MM.1S (cell line): ENCODE data around the gene CD47.

Experiments used
- DNase-seq: peaks from one replicate; pipeline ENCODE4 v3.0.0-alpha.2; 2015
- H2AFZ ChIP-seq: fragments of 300-600 bp; sonication (generic); 2 replicates; pipeline ENCODE4 v1.6.0; 2016; ENCODE audit warnings: antibody characterized with exemption, low read length
- H3F3A ChIP-seq: fragments of 300-600 bp; sonication (generic); 2 replicates; pipeline ENCODE4 v1.6.1; 2016; ENCODE audit warnings: mild to moderate bottlenecking, antibody characterized with exemption, low read length, moderate library complexity, mixed read lengths; ENCODE audit not compliant: insufficient read depth
- H3K27ac ChIP-seq: fragments of 300-600 bp; sonication (generic); 2 replicates; pipeline ENCODE4 v1.5.1; 2016; ENCODE audit warnings: mild to moderate bottlenecking, low read length
- H3K27me3 ChIP-seq: fragments of 300-600 bp; sonication (generic); replicated peaks from 2 replicates; pipeline ENCODE4 v1.6.0; 2016; ENCODE audit warnings: low read length; ENCODE audit not compliant: insufficient read depth
- H3K36me3 ChIP-seq: fragments of 300-600 bp; sonication (generic); replicated peaks from 2 replicates; pipeline ENCODE4 v1.6.1; 2016; ENCODE audit warnings: mild to moderate bottlenecking, low read length, mixed read lengths; ENCODE audit not compliant: insufficient read depth
- H3K4me1 ChIP-seq: fragments of 300-600 bp; sonication (generic); 2 replicates; pipeline ENCODE4 v1.6.1; 2016; ENCODE audit warnings: low read length, mixed read lengths
- H3K4me2 ChIP-seq: fragments of 300-600 bp; sonication (generic); 2 replicates; pipeline ENCODE4 v1.6.0; 2016; ENCODE audit warnings: low read depth, low read length
- H3K4me3 ChIP-seq: fragments of 300-600 bp; sonication (generic); 2 replicates; pipeline ENCODE4 v1.5.1; 2016; ENCODE audit warnings: low read length, mixed read lengths
- H3K79me2 ChIP-seq: fragments of 300-600 bp; sonication (generic); 2 replicates; pipeline ENCODE4 v1.6.1; 2016; ENCODE audit warnings: mixed run types, low read length, mixed read lengths
- H3K9ac ChIP-seq: fragments of 300-600 bp; sonication (generic); 2 replicates; pipeline ENCODE4 v1.6.1; 2016; ENCODE audit warnings: low read length, mixed read lengths
- H3K9me2 ChIP-seq: fragments of 300-600 bp; sonication (generic); replicated peaks from 2 replicates; pipeline ENCODE4 v1.6.1; 2016; ENCODE audit warnings: mild to moderate bottlenecking, low read length, mixed read lengths; ENCODE audit not compliant: insufficient read depth
- H3K9me3 ChIP-seq: fragments of 300-600 bp; sonication (generic); replicated peaks from 2 replicates; pipeline ENCODE4 v1.6.1; 2016; ENCODE audit warnings: mild to moderate bottlenecking, low read length, mixed read lengths; ENCODE audit not compliant: insufficient read depth
- H4K20me1 ChIP-seq: fragments of 300-600 bp; sonication (generic); 2 replicates; pipeline ENCODE4 v1.6.1; 2016; ENCODE audit warnings: mild to moderate bottlenecking, low read length, moderate library complexity, mixed read lengths; ENCODE audit not compliant: insufficient read depth
- CTCF ChIP-seq: fragments of 300-600 bp; sonication (generic); IDR thresholded peaks from 2 replicates; pipeline ENCODE4 v1.5.1; 2016; ENCODE audit warnings: antibody characterized with exemption, low read length, mixed read lengths
- EZH2 ChIP-seq: fragments of 300-600 bp; sonication (generic); optimal IDR thresholded peaks from 2 replicates; pipeline ENCODE3; 2017; ENCODE audit warnings: low read depth, mild to moderate bottlenecking, antibody characterized with exemption, low read length, mixed read lengths
- EZH2phosphoT487 ChIP-seq: fragments of 300-600 bp; sonication (generic); IDR thresholded peaks from 2 replicates; pipeline ENCODE4 v1.6.1; 2018; ENCODE audit warnings: antibody characterized with exemption, low read length

The CD47 gene

GRCh38 chr3:108025177-108025576 lies 65.7 kb downstream of the CD47 start:
- Histone ChIP-seq H3K9me3 (no peaks in the 10 kb centered on the region; the same call in 1 of the 2 replicates), H4K20me1 (no peaks in the 10 kb centered on the region), H3K4me3 (no peak overlapping the region), H3F3A (no peaks in the 10 kb centered on the region), H3K9me2 (no peaks in the 10 kb centered on the region), H3K9ac (no peak overlapping the region), H3K4me1 (no peaks in the 10 kb centered on the region), H3K79me2 (no peaks in the 10 kb centered on the region), H3K4me2 (no peak overlapping the region), H3K36me3 (no peaks in the 10 kb centered on the region), H3K27me3 (no peaks in the 10 kb centered on the region), H3K27ac (no peak overlapping the region), H2AFZ (no peak overlapping the region)
- TF ChIP-seq EZH2 (no peak), CTCF (no peak), EZH2phosphoT487 (no peak)
- DNase-seq: no peak

- Histone ChIP-seq H3K9me2 (no peaks in the 10 kb centered on the region), H3K79me2 (no peaks in the 10 kb centered on the region), H3K4me1 (no peaks in the 10 kb centered on the region), H4K20me1 (no peaks in the 10 kb centered on the region), H3K9me3 (no peaks in the 10 kb centered on the region; the same call in 1 of the 2 replicates), H3K9ac (no peak overlapping the region), H3K4me2 (no peak overlapping the region), H3K27ac (no peak overlapping the region), H3K27me3 (no peaks in the 10 kb centered on the region), H3F3A (no peaks in the 10 kb centered on the region), H3K36me3 (no peaks in the 10 kb centered on the region), H3K4me3 (no peak overlapping the region), H2AFZ (no peak overlapping the region)
- no peak for TF ChIP-seq CTCF
- TF ChIP-seq EZH2phosphoT487: no peak
- no peak for TF ChIP-seq EZH2
- no peak for DNase-seq
Measured at GRCh38 chr3:108024146-108024850, 66.5 kb downstream of the CD47 start.

- no peak overlapping the region for H2AFZ ChIP-seq
- H3K9me2 ChIP-seq: no peaks in the 10 kb centered on the region
- no peaks in the 10 kb centered on the region for H3K79me2 ChIP-seq
- H3K27me3 ChIP-seq: no peaks in the 10 kb centered on the region
- no peak overlapping the region for H3K4me3 ChIP-seq
- no peaks in the 10 kb centered on the region; the same call in 1 of the 2 replicates for H3K9me3 ChIP-seq
- no peaks in the 10 kb centered on the region for H4K20me1 ChIP-seq
- no peak for DNase-seq
- no peak overlapping the region for H3K27ac ChIP-seq
- H3K4me1 ChIP-seq: no peaks in the 10 kb centered on the region
- no peaks in the 10 kb centered on the region for H3K36me3 ChIP-seq
- H3K4me2 ChIP-seq: no peak overlapping the region
- TF ChIP-seq CTCF (no peak), EZH2 (no peak), EZH2phosphoT487 (no peak)
- H3K9ac ChIP-seq: no peak overlapping the region
- no peaks in the 10 kb centered on the region for H3F3A ChIP-seq
Measured at GRCh38 chr3:108022256-108023150, 68.3 kb downstream of the CD47 start.
